Stimulated activated CD4-positive, alpha-beta T cell treated with anti-CD3 and anti-CD28 coated beads, Interleukin-12 subunit alpha, Interleukin-12 subunit beta, amount 100 ng/mL, for 24 hours (primary cell): Measurements from ENCODE around the gene SLFN13.
"Not testable (repeated sequence)": the region's sequence is repeated elsewhere in the genome, so short reads cannot be mapped to it uniquely, and the experiment has no call there.

ENCODE experiments used
- DNase-seq, 2 experiments: peaks; one replicate each; pipeline ENCODE4 v3.0.0-alpha.2; 2020; ENCODE audit warnings: low read depth in 2 of 2

The SLFN13 gene, protein sequence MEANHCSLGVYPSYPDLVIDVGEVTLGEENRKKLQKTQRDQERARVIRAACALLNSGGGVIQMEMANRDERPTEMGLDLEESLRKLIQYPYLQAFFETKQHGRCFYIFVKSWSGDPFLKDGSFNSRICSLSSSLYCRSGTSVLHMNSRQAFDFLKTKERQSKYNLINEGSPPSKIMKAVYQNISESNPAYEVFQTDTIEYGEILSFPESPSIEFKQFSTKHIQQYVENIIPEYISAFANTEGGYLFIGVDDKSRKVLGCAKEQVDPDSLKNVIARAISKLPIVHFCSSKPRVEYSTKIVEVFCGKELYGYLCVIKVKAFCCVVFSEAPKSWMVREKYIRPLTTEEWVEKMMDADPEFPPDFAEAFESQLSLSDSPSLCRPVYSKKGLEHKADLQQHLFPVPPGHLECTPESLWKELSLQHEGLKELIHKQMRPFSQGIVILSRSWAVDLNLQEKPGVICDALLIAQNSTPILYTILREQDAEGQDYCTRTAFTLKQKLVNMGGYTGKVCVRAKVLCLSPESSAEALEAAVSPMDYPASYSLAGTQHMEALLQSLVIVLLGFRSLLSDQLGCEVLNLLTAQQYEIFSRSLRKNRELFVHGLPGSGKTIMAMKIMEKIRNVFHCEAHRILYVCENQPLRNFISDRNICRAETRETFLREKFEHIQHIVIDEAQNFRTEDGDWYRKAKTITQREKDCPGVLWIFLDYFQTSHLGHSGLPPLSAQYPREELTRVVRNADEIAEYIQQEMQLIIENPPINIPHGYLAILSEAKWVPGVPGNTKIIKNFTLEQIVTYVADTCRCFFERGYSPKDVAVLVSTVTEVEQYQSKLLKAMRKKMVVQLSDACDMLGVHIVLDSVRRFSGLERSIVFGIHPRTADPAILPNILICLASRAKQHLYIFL

DNA sequence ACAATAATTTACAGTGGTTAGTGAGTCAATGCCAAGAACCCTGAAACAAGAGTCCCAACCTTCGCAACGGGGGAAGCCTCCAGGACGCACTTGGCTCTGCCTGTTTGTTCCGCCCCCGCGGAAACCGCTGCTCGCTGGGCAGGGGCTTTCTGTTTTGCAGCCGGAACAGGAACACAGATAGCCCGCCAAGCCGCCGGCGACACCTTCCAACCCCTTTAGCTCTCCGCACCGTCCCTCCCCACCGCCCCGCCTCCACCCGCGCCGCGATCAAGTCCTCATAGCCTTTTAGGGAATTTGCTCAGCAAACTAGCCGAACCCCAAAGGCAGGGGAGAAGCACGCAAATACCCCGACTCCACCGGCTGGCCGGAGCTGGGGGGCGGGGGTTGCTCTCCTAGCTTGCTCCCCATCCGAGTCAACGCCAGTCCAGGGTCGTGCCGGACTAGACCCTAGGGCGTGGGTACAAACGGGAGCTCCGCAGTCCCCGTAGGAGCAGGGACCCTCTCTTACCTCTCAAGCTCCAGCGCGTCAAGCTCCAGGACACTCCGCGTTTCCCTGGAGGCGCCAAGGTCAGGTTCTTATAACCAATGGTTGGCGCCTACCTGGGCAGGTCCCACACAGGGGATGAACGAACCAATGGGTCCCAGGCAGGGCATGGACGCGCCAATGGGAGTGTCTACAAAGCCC, at the start of gene SLFN13:
Gene SLFN13 (minus strand): TSS at position 553 of the 685 bp plus-strand sequence. CDS start 3,086 bp downstream, outside the sequence.
- DNase-seq: peak; percentile 79 to 92

DNA sequence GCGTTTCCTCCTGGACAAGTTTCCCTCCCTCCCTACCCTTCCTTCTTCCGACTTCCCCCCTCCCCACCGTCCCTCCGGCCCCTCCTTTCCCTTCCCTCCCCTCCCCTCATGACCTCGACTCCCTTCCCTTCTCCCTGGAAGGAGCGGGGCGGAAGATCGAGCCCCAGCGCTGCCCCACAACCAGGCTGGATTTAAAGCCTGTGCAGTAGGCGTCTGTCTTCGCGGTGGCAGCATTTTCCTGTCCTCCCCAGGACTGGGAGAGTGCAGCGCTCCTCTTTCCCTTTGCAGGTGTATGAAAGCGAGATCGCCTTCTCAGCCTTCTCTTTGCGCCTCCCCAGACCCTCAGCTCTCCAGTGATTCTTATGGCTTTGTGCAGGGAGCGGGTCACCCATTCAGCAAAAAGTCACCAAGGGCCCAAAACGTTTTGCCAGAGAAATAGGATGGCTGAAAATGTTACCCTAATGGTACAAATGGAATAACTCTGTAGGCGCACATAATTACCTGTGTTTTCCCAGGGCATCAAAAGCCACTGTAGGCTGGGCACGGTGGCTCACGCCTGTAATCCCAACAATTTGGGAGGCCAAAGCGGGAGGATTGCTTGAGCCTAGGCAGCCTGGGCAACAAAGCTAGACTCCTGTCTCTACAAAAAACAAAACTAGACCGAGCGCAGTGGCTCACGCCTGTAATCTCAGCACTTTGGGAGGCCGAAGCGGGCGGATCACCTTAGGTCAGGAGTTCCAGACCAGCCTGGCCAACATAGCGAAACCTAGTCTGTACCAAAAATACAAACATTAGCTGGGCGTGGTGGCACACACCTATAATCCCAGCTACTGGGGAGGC, 48.1 kb upstream of the SLFN13 start:
- DNase-seq: no peak

DNA sequence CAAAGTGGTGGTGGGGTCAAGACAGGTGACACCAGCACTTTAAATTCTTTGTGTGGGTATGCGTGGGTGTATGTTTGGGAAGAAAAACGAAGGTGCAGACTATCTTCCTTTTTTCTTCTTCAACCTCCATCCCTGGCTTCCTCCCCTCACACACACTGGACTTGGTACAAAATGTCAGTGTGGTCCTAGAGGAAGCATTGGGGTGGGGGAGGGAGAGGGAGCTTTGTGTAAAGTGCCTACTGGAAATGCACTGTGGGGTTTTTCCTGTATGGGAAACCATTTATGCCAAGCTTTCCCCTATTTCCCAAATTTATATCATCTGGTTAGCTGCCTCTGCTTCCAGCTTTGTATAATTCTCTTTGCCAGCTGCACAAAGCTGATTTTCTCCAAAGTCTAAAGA, 44.5 kb upstream of the SLFN13 start:
- no peak for DNase-seq

DNA sequence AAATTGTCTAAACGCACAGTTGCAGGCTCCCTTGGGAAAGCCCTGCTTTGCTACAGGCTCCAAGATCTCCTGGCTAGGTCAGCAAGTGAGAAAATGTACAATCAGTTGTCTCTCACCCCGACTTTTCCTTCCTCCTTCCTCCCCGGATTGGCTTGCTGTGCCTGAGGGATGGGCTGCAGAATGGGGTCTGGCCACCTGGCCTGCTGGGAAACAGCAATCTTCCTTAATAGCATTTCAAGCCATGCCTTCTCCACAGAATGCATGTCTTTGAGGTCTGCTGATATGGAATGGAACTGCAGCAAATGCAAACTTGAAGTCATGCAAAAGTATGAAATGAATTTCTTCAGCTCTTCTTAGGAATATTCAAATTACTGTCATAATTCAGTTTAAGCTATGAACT, 42.9 kb upstream of the SLFN13 start:
- no peak for DNase-seq

DNA sequence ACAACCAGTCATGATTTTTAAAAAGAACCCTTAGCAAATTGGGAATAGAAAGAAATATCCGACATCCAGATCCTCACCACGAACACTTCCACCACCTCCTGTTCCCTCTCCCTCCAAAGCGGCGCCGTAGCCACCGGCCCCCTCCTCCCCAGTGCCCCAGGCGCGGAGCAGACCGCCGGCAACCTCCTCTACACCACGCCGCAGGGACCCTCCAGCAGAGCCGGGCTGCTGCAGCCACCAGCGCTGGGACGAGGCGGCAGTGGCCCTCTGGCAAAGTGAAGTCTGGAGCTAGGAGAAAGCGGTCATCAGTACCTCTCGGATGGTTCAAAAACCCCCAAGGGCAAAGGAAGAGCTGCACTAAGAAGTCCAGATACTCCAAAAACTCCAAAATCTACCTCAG, 41.4 kb upstream of the SLFN13 start:
- DNase-seq: no peak

DNA sequence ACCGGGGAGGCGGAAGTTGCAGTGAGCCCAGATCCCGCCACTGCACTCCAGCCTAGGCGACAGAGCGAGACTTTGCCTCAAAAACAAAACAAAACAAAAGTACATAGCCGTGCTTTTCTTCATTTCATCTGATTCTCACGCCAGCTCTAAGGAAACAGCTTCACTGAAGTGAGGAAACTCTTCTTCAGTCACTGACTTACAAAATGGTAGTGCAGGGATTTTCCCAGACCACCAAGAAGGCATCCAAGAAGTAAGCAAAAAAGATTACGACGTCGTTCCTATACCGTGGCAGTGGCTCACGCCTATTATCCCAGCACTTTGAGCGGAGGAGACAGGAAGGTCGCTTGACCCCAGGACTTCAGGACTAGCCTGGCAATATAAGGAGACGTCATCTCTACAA, 40.4 kb upstream of the SLFN13 start:
- no peak for DNase-seq

DNA sequence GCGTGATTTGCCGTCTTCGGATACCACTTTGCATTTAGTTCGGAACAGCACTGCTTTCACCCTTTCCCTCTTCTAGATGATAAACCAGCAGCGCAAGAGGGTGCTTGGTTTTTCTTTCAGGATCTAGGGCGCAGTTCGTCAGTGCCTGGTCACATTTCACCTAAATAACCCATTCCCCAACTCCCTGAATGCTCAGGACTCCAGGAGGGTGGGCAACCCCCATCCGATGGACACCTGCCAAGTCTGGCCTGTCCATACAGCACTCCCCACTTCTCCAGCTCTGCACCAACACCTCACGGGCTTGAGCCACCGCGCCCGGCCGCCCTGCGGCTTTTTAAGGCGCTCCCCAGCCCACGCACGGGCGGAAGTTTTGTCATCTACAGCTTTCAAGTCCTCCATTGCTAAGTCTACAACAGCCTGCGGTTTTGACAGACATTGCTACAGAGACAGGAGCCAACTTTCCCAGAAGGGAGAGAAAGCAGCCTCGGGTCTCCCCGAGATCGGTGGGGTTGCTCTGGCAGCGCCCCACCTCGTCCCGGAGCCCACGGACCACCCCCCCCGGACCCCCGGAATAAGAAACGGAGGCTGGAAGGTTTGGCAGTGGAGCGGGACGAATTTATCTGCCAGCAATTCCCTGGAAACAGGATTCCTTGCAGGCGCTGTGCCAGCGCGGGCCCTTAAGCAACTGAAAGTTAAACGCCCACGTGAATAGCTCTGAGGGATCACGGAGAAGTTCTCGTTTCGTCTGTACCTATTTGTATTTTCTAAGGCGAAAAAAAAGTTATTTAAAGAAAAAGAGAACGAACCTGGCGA, 38.6 kb upstream of the SLFN13 start:
- peak; percentile 59 to 84 for DNase-seq

DNA sequence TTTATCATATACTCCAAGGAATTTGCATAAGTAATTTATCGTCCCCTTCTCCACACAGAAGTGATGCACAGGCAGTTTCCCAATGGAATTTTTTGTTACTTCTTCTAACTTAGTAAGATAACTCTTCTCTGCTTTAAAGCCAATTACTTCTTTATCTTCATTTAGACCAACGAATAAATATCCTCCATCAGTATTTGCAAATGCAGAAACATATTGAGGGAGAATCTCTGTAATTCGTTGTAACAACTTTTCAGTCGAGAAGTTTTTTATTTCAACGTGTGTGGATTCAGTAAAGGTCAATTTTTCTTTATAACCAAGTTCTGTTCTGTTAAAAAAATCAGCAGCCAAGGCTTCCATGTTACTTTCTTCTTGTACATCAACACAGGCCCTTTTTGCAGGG, 30.7 kb upstream of the SLFN13 start:
- no peak for DNase-seq

DNA sequence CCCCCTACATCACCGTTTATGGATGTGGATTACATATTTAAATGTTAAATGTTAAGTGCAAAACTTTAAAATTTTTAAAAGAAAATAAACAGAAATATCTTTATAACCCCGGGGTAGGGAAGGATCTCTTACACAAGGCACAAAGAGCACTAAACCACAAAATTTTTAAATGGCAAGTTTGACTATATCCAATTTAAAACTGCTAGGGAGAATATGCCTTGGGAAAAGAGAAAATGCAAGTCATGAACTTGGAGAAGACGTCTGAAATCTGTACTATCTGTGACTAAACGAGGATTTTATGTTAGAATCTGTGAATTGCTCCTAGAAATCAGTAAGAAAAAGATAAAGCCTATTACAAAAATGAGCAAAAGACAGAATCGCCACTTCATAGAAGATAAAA, 28.7 kb upstream of the SLFN13 start:
- no peak for DNase-seq

DNA sequence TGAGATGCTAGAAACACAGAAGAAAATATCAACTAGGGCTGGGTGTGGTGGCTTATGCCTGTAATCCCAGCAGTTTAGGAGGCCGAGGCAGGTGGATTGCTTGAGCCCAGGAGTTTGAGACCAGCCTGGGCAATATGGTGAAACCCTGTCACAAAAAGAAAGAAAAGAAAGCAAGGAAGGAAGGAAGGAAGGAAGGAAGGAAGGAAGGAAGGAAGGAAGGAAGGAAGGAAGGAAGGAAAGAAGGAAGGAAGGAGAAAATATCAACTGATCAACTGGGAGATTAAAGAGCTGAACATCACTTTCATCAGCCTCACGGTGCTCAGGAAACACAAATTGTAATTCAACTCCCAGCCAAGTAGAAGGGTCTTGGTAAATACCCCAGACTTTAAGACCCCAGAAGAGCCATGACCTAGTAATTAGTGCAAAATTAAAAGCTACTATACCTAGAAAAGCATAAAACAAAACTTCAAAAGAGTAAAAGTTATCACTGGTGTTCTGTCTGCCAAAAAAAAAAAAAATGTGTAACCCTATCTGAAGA, 27.8 kb upstream of the SLFN13 start:
- no peak for DNase-seq

DNA sequence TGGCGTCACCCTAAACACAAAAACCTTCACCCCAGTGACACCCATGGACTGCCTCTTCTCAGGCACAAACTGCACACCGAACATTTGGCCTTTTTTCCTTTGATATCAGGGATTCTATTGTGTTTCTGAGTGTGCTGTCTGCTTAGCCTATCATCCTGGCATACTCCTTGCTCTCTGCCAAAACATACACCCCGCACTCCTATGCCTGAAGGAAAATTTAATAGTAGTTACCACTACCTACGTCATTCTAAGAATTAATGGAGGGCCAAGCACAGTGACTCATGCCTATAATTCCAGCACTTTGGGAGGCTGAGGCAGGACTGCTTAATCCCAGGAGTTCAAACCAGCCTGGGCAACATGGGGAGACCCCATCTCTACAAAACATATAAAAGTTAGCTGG, 19.9 kb upstream of the SLFN13 start:
- no peak for DNase-seq

DNA sequence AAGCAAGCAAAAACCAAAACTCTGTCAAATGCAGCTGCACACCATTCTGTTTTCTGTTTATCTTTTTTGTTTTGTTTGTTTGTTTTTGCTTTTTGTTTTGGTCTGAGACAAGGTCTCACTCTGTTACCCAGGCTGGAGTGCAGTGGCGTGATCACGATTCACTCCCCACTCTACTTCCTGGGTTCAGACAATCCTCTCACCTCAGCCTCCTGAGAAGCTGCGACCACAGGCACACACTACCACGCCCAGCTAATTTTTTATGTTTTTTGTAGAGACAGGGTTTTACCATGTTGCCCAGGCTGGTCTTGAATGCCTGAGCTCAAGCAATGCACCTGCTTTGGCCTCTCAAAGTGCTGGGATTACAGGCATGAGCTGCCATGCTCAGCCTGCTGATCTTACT, 19.3 kb upstream of the SLFN13 start:
- no peak for DNase-seq

DNA sequence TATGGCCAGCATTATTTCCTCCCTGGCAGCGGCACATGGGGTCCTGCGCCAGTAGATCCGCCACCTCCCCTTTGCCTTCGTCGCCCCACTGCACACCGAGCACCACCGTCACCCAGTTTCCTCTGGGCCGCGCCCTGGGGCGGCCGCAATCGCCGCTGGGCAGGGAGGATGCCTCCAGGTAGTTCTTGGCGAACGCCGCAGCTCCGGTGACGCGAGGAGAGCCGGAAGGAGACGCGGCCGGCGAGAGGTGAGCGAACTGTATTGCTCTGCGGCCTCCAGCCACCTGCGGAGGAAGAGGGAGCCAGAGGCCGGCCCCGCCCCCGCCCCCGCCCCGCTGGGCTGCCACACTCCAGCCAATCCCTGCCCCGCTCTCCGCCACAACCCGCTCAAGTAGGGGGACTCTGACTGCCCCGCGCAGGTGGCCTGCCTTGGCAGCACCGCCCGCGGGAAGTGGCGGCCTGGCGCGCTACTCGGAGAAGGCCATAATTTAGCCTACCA, 11.8 kb upstream of the SLFN13 start:
- DNase-seq: peak in 1 of 2 experiments; percentile 24

DNA sequence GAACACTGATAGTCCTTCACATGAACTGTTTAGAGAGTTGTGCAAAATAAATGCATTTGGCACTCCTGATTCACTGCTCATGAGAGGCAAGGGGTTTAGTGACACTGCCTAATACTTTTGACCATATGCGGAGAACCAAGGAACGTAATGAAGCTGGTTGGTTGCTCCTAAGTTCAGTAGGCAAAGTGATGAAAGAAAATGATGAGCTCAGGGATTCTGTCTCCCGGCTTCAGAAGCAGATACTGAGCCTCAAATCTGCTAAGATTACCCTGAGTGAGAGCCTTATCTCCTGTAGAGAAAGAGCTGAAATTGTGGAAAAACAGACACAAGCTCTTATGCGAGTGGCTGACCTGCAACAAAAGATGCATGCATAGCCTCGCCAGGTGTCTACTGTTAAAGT, 5.5 kb upstream of the SLFN13 start:
- not testable (repeated sequence) for DNase-seq

DNA sequence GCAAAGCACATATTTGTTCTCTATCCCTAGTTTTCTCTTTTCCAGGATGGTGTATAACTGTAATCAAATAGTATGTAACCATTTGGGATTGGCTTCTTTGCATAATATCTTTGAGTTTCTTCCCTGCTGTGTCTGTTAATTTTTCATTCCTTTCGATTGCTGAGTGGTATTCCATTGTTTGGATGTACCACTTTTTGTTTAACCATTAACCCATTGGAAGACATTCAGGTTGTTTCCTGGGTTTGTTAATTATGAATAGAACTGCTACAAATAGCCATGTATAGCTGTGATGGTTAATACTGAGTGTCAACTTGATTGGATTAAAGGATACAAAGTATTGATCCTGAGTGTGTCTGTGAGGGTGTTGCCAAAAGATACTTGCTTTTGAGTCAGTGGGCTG, 4.6 kb upstream of the SLFN13 start:
- no peak for DNase-seq

DNA sequence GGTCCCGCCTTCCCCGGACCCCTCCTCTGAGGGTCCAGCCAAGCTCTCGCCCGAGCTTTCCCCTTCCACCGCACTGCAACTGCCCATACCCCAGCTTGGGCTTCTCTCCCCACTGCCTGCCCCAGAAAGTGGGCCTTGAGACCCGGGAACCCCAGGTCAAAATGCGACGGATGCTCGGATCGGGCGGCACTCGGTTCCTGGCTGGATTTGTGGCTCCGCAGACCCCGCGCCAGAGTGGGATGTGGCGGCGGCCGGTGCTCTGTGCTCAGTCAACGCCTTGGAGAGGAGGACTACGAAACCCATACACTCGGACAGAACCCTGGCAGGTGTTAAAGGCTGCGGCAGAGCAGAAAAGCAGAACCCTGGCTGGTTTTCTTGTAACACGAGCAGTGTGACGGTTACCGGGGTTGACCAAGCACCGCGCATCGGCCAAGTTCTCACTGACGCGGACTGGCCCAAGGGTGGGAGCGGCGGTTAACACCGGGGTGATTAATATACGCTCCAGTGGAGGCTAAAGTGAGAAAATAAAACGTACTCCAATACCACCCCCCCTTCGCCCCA, 885 bp upstream of the SLFN13 start:
- no peak for DNase-seq

DNA sequence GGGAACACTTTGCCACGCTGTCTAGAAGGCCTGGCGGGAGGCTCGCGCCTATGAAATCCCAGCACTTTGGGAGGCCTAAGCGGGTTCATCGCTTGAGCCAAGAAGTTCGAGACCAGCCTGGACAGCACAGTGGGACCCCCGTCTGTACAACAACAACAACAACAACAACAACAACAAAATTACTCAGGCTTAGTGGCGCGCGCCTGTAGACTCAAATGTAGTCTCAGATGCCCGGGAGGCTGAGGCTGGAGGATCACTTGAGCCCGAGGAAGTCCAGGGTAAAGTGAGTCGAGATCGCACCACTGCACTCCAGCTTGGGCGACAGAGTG, 297 bp upstream of the SLFN13 start:
- DNase-seq: no peak

DNA sequence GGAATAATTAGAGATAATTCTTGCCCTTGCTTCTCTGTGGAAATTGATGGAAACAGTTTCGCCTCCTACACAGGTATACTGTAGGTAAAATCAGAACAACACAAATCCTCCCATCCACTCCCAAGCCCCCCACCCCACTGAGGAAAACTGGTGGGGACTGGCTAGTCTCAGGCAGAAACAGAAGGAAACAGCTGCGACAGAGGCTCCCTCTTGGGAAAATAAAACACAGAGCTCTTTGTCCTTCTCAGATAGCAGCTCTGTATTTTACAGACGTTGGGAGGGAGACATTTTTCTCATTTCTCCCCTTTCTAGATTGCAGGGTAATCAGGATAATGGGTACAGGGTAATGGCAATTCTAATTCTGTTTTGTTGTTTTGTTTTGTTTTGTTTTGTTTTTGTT, 1.1 kb downstream of the SLFN13 start:
- no peak for DNase-seq

DNA sequence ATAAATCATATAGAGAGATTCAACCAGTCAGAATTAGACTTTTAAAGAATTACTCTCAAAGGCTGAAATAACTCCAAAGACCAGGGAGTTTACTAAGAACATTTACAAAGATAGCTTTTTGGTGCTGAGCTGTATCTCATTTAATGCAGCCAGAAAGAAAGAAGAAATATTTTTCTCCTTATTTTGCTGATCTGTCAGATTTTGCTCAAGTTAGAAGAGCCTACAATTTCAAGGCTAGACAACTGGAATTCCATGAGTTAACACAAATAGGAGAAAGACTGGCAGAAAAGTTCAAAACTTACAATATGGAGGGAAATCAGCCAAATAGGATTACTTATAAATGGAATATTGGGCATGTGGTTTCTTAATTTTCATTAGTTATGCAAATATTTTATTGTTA, 10.1 kb downstream of the SLFN13 start:
- no peak for DNase-seq
